GM12878 (cell line): ENCODE measurements around the gene PDSS1. TPM values are rescaled to one million over a fixed set of nuclear protein-coding genes. Genes with fewer than 3 reads are reported as not detected.
A peak's percentile ranks its signal among the peaks of the same experiment; 100 is the strongest.

Experiments
- ATAC-seq: fragments of 200-7000 bp; cut with Tn5 transposase; 3 replicates; pipeline ENCODE4 v1.9.1; 2020; ENCODE audit warnings: mild to moderate bottlenecking, moderate library complexity
- BruUV-seq: library from RNA; stranded (reverse); fragments of 400-500 nt; replicated peaks from 2 replicates; lab custom pipeline; 2021; lab: Mats Ljungman, UMichigan
- CTCF ChIA-PET: fragments of 300-600 bp; sonication (Branson Sonifier 250); formaldehyde crosslinking; extraction: SDS; loops from one replicate; lab custom pipeline; 2021; ENCODE audit warnings: inconsistent platforms; lab: Yijun Ruan, JAX
- POLR2A ChIA-PET: fragments of 350-600 bp; formaldehyde crosslinking; extraction: SDS; loops from one replicate; lab custom pipeline; 2021; ENCODE audit warnings: inconsistent platforms; lab: Charles Lee
- RAD21 ChIA-PET: fragments of 300-600 bp; sonication (Branson Sonifier 250); formaldehyde crosslinking; loops from one replicate; lab custom pipeline; 2023; ENCODE audit warnings: antibody characterized with exemption; ENCODE audit not compliant: unreplicated experiment; lab: Charles Lee
- SMC1A ChIA-PET: fragments of 300-600 bp; sonication (Branson Sonifier 250); formaldehyde crosslinking; loops from one replicate; lab custom pipeline; 2023; ENCODE audit not compliant: unreplicated experiment, uncharacterized antibody; lab: Charles Lee
- DNase-seq: peaks from one replicate; pipeline ENCODE4 v3.0.0-alpha.2; 2011; ENCODE audit warnings: low read depth, low spot score
- FAIRE-seq: peaks from 3 replicates; lab custom pipeline; 2011; peaks lifted over from hg19 to GRCh38; lab: Jason Lieb, UNC
- H2AFZ ChIP-seq: 2 replicates; pipeline ENCODE4 v1.6.0; 2011; ENCODE audit warnings: low read depth, low read length, control low read depth; ENCODE audit not compliant: control insufficient read depth
- H3K27ac ChIP-seq: 2 replicates; pipeline ENCODE4 v1.5.1; 2011; ENCODE audit warnings: control low read depth; ENCODE audit not compliant: control insufficient read depth, insufficient read depth
- H3K27me3 ChIP-seq, 2 experiments: replicated peaks in 1 of 2; 2 replicates each; pipeline versions ENCODE4 v1.6.0 to v1.6.1; 2011; ENCODE audit warnings: low read length in 1 of 2; ENCODE audit not compliant: control insufficient read depth in 2 of 2, insufficient read depth in 2 of 2
- H3K36me3 ChIP-seq, 2 experiments: 2 replicates each; pipeline ENCODE4 v1.5.1; 2011; ENCODE audit warnings: low read length in 1 of 2; ENCODE audit not compliant: control insufficient read depth in 2 of 2, insufficient read depth in 2 of 2
- H3K4me1 ChIP-seq: 2 replicates; pipeline ENCODE4 v1.6.1; 2011; ENCODE audit warnings: mild to moderate bottlenecking, low read length, moderate library complexity, mixed read lengths; ENCODE audit not compliant: control insufficient read depth, insufficient read depth
- H3K4me2 ChIP-seq: 2 replicates; pipeline ENCODE4 v1.6.0; 2011; ENCODE audit warnings: control low read depth; ENCODE audit not compliant: control insufficient read depth, insufficient read depth
- H3K4me3 ChIP-seq: fragments of 200-600 bp; sonication (generic); 2 replicates; pipeline ENCODE4 v1.5.1; 2016
- H3K79me2 ChIP-seq: 2 replicates; pipeline ENCODE4 v1.6.0; 2011; ENCODE audit warnings: low read length; ENCODE audit not compliant: control insufficient read depth, insufficient read depth
- H3K9ac ChIP-seq: 2 replicates; pipeline ENCODE4 v1.8.0; 2011; ENCODE audit warnings: low read length, control low read depth, mixed read lengths; ENCODE audit not compliant: control insufficient read depth, insufficient read depth
- H3K9me3 ChIP-seq: replicated peaks from 3 replicates; pipeline ENCODE4 v1.5.1; 2011; ENCODE audit warnings: mild to moderate bottlenecking, low read length; ENCODE audit not compliant: control insufficient read depth, insufficient read depth
- H4K20me1 ChIP-seq: 2 replicates; pipeline ENCODE4 v1.6.0; 2011; ENCODE audit not compliant: control insufficient read depth, insufficient read depth
- MXI1 ChIP-seq: fragments of 150-350 bp; IDR thresholded peaks from 2 replicates; pipeline ENCODE4 v1.6.1; 2011; ENCODE audit warnings: low read depth, mild to moderate bottlenecking, inconsistent platforms, low read length, improper control_type of control experiment
- NFIC ChIP-seq: IDR thresholded peaks from 2 replicates; pipeline ENCODE4 v1.6.1; 2012; ENCODE audit warnings: low read depth, mild to moderate bottlenecking, inconsistent platforms, low read length, moderate library complexity
- WGBS: methylation state at CpG from one replicate; pipeline ENCODE4 v1.1.6; 2016; ENCODE audit warnings: low lambda C conversion rate; ENCODE audit not compliant: insufficient replicate concordance, insufficient coverage; ENCODE audit errors: missing lambda C conversion rate; 5-methylcytosine and 5-hydroxymethylcytosine counted together
- in situ Hi-C: fragments of 300-500 bp; cut with MboI; formaldehyde crosslinking; loops from 9 replicates; pipeline ENCODE4 v1.14.3; 2018; ENCODE audit warnings: mixed read lengths
- intact Hi-C: fragments of 100-400 bp; cut with micrococcal nuclease; formaldehyde crosslinking; loops from one replicate; pipeline ENCODE4 v1.14.2; 2022; ENCODE audit not compliant: unreplicated experiment
- polyA plus RNA-seq, 11 experiments: library from polyadenylated mRNA; depleted of rRNA in 4 of 11; unstranded in 6 of 11; stranded (reverse) in 5 of 11; fragments of >200 nt; fragmentation: Nextera tagmentation in 4 of 11; fragmentation: Illumina TruSeq in 1 of 11; extraction: Ambion mirVana in 4 of 11; extraction: Trizol in 1 of 11; gene quantifications; 1 replicate in 1 of 11; 2 replicates in 10 of 11; pipeline versions ENCODE4 v1.2.1 to v1.2.3, GENCODE V29; 2011 to 2016; ENCODE audit warnings: inconsistent platforms in 2 of 11, missing spikeins in 2 of 11, low read depth in 1 of 11
- total RNA-seq, 4 experiments: library from RNA; depleted of rRNA in 3 of 4; stranded (reverse); fragments of >200 nt in 3 of 4; fragmentation: Illumina TruSeq in 1 of 4; extraction: Trizol in 1 of 4; gene quantifications; 2 replicates each; pipeline versions ENCODE4 v1.2.1 to v1.2.3, GENCODE V29; 2013 to 2021

PDSS1 gene
- total and polyA plus RNA-seq, 10 of the 15 experiments (the other 5 are each of a cell fraction or from before 2014, with no cell fraction given), result 12.2 to 48.2 (median 35.9) TPM

DNA sequence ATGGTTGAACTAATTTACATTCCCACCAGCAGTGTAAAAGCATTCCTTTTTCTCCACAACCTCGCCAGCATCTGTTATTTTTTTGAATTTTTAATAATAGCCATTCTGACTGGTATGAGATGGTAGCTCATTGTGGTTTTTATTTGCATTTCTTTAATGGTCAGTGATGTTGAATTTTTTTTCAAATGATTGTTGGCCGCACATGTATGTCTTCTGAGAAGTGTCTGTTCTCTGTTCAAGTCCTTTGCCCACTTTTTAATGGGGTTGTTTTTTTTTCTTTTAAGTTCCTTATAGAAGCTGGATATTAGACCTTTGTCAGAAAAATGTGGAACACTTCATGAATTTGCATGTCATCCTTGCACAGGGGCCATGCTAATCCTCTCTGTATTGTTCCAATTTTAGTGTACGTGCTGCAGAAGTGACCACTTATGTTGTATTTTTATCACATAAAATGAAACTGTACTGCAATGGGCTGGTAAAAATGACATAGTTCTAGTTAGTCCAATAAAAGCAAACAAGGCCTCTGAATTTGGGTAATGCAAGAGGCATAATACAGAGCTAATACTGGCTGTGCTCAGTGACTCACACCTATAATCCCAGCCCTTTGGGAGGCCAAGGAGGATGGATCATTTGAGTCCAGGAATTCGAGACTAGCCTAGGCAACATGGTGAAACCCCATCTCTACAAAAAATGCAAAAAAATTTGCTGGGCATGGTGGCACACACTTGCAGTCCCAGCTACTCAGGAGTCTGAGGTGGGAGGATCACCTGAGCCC lies 92.9 kb downstream of the PDSS1 start:
- RAD21 ChIA-PET, result interaction anchor here (1.0 kb wide), 2 partner anchors 9 to 10 kb away, joined by 3 to 4 read pairs; no protein-coding TSS in a partner anchor
- Histone ChIP-seq H2AFZ (no peak overlapping the region), H3K4me1 (peaks cover 10% of the 10 kb centered on the region; the same call in 1 of the 2 replicates), H3K9ac (no peak overlapping the region), H4K20me1 (no peaks in the 10 kb centered on the region), H3K9me3 (peaks cover 11% of the 10 kb centered on the region), H3K4me3 (no peak overlapping the region), H3K4me2 (peak overlapping the region; percentile 65), H3K36me3 (peaks cover 0 to 3% of the 10 kb centered on the region in 2 experiments; a peak in 1 of 4 replicates), H3K27me3 (no peaks in the 10 kb centered on the region), H3K79me2 (peaks cover 70% of the 10 kb centered on the region), H3K27ac (0 out of 2 replicates have a peak overlapping the region, but pooled peaks have one; percentile 13)
- POLR2A ChIA-PET, result interaction anchor here (0.6 to 2.7 kb wide), 5 partner anchors 10 to 73 kb away, joined by 3 to 9 read pairs (median 4); no protein-coding TSS in a partner anchor
- CTCF ChIA-PET, result interaction anchor here (0.7 to 1.6 kb wide), 7 partner anchors 8 to 64 kb away, joined by 3 to 5 read pairs (median 3); no protein-coding TSS in a partner anchor
- intact Hi-C loops, result no loop called here
- TF ChIP-seq NFIC (0 out of 2 replicates have a peak, but pooled peaks have one; percentile 18), MXI1 (no peak)
- in situ Hi-C loops, result no loop called here
- ATAC-seq (peak; percentile 40; the same call in 2 of the 3 replicates), DNase-seq (no peak), FAIRE-seq (no peak)
- WGBS, result 97% methylated on average over 4 of the region's 4 CpGs
- SMC1A ChIA-PET, result interaction anchor here (0.9 to 2.5 kb wide), 7 partner anchors 10 to 67 kb away, joined by 3 to 22 read pairs (median 4); no protein-coding TSS in a partner anchor
- no TSS peak for BruUV-seq
